SW480 (cell line): ENCODE data around the gene CIB4.
A peak's percentile ranks its signal among the peaks of the same experiment; 100 is the strongest.
"Not testable (repeated sequence)": the region's sequence is repeated elsewhere in the genome, so short reads cannot be mapped to it uniquely, and the experiment has no call there.

Source experiments
- DNase-seq: peaks from one replicate; pipeline ENCODE4 v3.0.0-alpha.2; 2016; ENCODE audit warnings: low spot score

CIB4 gene

DNA sequence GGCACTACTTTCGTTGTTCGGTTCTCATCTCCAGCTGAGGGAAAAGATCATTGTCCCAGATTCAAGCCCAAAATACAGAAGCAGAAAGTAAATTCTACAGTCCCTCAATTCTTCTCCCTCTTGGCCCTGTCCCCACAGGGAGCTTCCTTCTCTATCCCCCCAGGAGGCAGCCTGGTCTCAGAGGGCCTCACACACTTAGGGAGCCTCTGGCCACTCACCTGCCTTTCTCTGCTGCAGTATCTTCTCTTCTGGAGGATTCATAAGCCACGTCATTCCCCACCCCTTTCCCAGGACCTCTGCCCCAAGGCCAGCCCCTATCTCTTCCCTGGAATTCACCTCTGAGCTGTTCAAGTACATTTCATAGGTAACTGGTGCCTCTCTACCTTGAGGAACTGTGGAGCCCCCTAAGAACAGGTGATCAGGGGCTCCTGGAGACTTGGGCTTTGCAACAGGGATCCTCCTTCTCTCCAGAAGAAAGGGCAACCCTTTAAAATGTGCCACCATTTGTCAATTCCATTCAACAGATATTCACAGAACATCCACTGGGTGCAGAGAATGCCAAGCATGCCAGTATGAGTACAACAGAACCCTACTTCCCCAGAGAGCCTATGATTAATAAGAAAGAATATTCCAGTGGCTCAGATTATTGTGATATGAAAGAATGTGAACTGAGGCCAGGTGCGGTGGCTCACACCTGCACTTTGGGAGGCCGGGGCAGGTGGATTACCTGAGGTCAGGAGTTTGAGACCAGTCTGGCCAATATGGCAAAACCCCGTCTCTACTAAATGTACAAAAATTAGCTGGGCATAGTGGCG lies 72.9 kb downstream of the CIB4 start:
- DNase-seq, result no peak

- no peak for DNase-seq
Measured at GRCh38 chr2:26567534-26567933, 73.6 kb downstream of the CIB4 start.

DNA sequence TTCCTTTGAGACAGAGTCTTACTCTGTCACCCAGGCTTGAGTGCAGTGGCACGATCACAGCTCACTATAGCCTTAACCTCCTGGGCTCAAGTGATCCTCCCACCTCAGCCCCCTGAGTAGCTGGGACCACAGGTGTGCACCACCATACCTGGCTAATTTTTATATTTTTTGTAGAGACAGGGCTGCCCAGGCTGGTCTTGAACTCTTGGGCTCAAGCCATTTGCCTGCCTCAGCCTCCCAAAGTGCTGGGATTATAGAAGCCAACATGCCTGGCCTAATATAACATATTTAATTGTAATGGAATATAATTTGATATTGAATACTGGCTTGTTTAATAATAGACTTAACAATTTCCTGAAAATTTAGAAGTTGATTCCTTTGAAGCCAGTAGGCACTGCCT lies 74.4 kb downstream of the CIB4 start:
- DNase-seq, result not testable (repeated sequence)

DNA sequence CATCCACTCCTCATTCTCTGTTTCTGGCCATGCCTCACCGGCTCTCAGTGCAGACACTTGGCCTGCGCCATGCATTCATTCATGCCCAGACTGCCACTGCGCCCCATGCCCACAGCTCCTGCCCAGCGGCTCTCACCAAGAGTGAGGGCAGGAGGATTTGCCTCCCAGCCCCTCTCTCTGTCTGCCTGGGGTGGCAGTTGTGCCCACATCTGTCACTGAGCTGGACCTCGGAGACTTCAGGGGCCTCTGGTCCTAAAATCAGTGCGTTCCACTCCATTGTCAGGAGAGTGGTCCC lies 75.1 kb downstream of the CIB4 start:
- no peak for DNase-seq

DNA sequence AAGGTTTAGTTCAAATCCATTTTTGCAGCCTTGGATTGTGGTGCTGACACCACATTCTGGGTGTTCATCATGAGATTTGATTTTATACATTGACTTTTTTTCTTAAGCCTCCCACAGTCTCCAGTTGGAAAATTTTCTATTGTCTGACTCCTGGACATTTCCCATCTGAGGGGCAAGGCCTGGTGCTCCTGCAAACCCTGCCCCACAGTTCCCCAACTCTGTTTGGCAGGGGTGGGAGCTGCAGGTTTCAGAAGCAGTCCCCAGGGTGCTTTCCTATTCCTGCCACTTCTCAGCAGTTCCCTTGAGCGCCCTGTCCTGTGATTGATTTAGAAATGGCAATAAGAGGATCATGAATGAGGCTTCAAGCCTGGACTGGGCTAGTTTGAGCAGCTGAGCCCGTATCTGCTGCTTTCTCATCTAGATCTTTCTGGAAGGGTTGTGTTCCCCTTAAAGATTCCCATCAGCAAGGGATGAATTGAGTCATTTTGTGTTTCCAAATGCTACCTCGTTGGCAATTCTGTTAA lies 77.0 kb downstream of the CIB4 start:
- DNase-seq, result no peak

DNA sequence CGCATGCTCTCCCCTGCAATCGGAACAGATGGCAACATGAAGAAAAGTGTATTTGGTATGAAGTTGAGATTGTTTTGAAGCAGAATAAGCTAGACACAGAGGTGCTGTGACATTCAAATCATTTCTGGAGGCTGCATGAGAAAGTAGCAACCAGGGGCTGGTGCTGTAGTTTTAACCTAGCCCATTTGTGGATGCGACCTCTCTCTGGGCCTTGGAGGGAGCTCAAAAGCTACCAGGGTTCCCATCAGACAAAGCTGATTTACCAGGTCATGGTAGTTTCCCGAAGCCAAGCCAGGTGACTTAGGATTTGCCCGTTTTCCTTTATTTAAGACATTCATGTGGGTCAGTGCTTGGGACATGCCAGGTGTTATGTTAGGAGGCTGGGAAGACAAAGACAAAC lies 77.5 kb downstream of the CIB4 start:
- DNase-seq, result no peak

DNA sequence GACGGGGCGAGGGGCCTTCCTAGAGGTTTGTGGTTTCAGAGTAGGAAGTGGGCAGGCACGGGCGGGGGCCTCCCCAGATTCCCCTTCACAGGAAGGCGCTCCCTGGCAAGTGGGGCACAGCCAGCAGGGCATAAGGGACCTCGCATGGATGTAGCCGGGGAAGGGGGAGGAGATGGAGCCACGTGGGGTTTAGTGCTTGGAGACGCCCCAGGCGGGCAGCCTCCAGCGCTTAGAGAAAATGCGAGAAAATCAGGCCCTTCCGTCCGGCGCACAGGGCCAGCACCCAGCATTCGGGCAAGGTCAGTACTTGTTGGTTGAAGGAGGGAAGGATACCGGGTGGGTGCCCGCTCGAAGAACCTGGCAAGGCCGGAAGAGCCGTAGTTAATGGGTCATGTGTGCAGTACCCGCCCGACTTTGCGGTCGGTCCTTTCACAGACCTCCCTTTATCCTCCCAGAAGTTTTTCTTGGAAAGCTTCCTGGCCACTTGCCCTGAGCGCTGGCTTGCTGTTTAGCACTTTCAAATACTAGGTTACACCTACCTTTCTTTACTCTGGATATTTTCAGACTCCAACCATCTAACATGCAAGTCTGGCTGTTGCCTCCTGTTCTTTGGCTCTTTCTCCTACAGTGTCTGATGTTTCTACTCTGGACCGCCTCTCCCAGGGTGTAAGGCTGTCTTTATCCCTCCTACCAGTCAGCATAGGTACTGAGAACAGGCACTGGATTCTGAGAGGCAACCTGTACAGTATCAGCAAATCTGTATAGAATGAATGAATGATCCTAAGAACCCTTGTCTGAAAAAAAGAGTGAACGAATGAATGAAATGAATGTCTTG lies 78.1 kb downstream of the CIB4 start:
- peak; percentile 88 for DNase-seq

DNA sequence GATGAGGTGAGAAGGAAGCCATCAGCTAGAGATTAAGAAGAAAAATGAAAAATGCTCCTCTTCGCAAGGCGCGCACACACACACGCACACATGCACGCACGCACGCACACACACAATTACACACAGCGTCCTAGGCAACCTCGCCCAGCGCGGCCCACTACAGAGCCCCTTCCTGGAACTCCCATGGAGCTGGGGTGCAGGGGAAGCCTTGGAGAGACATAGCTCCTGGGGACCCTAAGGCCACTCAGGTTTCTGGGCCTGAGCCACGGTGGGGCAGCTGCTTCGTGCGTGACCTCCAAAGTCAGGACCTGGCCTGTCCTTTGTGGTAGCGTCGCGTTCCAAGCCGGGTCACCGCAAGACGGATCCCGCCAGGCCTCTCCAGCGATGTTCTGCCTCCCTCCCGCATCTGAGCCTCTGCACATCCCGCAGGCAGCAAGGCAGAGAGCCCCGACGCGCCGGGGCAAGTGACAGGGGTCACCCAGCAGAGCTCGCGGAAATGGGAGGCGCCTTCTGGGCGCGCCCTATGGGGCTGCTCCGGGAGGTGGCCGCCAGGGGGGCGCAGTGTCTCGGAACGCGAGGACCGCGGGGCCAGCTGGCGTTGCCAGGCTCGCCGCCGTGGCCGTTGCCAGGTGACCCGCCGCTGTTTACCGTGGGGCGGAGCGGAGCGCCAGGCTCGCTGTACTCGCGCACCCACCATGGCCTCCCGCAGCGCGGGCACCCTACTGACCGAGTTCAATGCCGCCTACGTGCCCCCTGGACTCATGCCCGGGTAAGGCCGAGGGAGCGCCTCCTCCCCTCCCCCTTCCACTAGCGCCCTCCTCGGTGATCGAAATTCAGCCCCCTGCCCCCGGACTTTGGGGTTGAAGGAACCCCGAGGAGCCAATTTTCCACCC lies 79.0 kb downstream of the CIB4 start:
- DNase-seq, result peak; percentile 83

DNA sequence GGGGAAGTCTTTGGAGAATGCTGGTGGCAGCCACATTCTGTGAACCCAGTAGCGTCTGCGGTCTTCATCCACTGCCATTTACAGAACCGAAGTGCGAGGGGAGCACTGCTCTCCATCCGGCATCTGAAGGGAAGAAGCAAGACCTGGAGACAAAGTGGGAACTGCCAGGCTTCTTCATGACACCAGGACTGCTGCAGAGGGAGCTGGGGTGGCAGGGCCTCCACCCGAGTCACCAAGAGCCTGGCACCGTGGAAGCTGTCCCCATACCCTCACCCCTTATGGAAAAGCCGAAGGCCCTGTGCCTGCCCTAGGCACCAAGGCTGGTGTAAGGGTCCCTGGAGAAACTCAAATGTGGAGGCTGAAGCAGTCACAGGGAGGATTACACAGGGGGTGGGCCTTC lies 79.8 kb downstream of the CIB4 start:
- no peak for DNase-seq

- DNase-seq, result no peak
Measured at GRCh38 chr2:26560892-26561291, 80.3 kb downstream of the CIB4 start.

GRCh38 chr2:26559556-26559955 lies 81.6 kb downstream of the CIB4 start:
- no peak for DNase-seq

GRCh38 chr2:26559044-26559405 lies 82.1 kb downstream of the CIB4 start:
- no peak for DNase-seq

DNA sequence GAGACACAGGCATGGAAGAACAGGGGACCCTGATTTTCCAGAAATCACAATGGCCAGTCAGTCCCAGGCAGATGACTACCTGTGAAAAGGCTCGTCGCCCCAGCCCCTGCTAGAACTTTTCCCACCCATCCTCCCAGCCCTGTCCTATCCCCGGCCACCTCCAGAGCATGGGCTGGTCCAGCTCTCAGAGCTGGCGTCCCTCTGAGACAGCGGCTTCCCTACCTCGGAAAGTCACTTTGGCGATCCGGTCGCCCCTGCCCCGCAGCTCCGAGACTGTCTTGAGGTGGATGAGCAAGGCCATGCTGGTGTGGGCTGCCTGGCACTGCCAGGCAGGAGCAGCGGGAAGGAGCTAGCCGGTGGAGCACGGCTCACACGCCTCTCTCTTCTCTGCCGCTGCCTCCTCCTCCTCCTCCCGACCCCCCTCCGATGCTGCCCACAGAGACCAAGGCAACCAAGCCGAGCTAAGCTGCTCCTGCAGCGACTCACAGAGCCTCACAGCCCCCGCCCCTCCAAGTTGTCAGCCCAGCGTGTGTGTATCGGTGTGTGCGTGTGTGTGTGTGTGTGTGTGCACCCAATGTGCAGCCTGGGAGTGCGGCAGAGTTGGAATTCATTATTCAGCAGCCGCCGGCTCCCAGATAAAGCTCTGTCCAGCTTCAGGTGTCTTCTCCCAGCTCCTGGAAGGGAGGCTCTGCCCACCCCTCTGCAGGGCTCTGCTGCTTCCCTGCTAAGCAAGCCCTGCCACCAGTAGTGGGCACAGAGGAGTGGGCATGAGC lies 82.7 kb downstream of the CIB4 start:
- DNase-seq, result no peak

DNA sequence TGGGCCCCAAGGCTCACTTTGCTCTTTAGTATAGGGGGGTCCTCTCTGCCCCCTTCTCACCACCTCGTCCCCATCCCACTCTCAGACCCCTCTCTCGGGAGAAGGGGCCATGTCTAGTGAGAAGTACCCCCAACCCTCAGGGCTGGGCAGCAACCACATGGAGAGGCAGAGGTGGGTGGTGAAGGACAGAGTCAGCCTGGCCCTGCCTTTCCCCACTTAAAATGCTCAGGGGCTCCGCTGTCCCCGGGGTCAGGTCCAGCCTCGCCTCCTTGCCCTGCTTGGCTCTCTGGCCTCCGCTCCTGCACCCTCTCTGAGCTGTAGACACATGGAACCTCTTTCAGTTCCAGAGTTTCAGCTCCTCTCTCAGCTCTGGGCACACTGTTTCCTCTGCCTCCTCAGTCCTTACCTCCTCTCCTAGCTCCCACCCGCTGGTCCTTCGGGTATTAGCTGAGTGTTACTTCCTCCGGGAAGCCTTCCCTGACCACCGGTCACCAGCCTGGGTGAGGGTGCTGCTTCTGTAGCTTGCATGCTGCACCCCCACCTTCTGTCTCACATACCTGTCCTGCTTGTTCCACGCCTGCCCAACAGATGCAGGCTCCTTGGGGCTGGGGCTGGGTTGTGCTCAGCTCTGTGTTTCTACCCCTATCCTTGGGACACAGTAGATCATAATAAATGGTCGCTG lies 83.8 kb downstream of the CIB4 start:
- DNase-seq, result no peak

- DNase-seq, result no peak
Measured at GRCh38 chr2:26556309-26557243, 84.6 kb downstream of the CIB4 start.

DNA sequence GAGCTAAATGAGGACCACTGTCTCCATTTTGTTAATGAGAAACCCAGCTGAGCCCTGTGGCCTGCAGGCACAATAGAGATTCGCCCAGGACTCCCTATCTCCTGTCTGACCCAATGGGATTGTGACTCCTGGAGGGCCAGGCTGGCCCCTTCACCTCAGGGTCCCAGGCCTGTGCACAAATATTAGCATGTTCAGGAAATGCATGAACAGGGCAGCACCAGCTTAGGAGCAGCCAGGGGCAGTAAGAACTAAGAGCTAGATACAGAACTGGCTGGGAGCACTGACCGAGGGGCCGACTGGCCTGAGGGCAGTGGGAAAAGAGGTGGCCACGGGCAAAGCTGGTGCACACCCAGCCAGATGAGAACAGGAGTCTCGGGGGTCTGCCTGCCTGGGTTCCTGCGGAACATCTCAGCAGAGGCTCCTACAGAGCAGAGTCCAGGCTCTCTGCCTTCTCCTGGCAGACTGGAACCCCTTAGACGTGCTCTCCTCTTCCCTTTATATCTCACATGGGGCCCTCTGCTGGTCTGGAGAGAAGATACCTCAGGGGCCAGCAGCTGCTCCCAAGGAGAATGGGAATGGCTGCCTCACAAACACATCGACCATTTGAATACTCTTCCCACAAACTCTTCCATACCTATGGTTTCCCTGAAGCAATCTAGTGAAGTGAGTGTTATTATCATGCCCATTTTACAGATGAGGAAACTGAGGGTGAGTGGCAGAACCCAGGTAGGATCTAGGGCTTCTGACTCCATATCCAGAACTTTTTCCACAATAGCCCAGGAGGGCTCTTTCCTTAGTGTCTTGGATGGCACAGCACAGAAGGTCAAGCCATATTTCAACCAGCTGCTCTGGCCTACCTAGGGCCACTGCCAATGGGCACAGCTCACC lies 85.7 kb downstream of the CIB4 start:
- peak; percentile 37 for DNase-seq

DNA sequence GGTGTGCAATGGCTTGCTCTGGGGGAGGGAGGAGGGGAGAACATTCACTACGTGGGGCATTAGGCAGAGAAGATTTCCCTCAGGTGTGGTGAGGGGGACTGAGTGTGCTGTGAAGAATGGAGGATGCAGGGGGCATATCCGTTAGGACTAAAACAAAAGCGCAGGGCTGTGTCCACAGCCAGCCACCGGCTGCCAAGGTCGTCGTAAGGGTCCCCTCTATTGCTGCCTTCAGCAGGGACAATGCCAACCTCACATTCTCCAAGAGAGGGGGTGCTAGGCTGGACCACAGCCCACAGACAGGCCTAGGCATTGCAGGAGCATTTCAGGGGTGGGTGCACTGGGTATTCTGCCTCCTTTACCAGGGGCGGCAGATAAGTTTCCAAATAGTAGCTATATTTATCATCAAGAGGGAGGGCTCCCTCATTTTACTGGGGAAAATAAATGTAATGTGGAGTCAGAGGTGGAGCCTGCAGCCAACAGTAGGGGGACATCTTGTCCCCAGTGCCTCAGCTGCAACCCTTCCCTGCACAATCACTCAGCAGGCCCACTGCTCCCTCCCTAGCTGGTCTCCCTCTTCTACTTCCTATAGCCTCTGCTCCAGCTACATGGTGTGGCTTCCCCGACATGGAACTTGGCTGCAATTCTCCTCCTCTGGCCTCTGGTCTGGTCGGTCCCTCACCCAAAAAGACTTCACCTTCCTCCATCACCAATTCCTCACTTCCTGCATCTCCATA lies 88.4 kb downstream of the CIB4 start:
- DNase-seq, result no peak
